Lung (tissue), 12 donors: ENCODE data around the gene KLHDC10. TPM values are rescaled to one million over a fixed set of nuclear protein-coding genes. Genes with fewer than 3 reads are reported as not detected.

Experiments
- ATAC-seq: fragments of 200-7000 bp; cut with Tn5 transposase; one replicate; pipeline ENCODE4 v1.9.1; 2020; ENCODE audit warnings: moderate number of reproducible peaks; ENCODE audit not compliant: insufficient read depth, low FRiP score
- DNase-seq, 3 donors: peaks; one replicate each; pipeline ENCODE4 v3.0.0-alpha.2; 2013 to 2017
- H3K27ac ChIP-seq, 2 donors: one replicate each; pipeline ENCODE4 v1.5.1; 2013; ENCODE audit warnings: mild to moderate bottlenecking in 2 of 2, moderate library complexity in 2 of 2, control low read depth in 1 of 2, inconsistent platforms in 1 of 2, low read depth in 1 of 2, low read length in 1 of 2
- H3K27me3 ChIP-seq, 3 donors: one replicate each; pipeline ENCODE4 v1.5.1; 2013; ENCODE audit warnings: low read length in 2 of 3; ENCODE audit not compliant: control insufficient read depth in 3 of 3, insufficient read depth in 3 of 3
- H3K36me3 ChIP-seq, 4 donors: one replicate each; pipeline ENCODE4 v1.5.1; 2013; ENCODE audit warnings: low read length in 4 of 4, mild to moderate bottlenecking in 1 of 4, moderate library complexity in 1 of 4; ENCODE audit not compliant: control insufficient read depth in 4 of 4, insufficient read depth in 4 of 4
- H3K4me1 ChIP-seq, 5 donors: one replicate each; pipeline ENCODE4 v1.5.1; 2013; ENCODE audit warnings: low read length in 5 of 5, mild to moderate bottlenecking in 2 of 5, moderate library complexity in 1 of 5; ENCODE audit not compliant: control insufficient read depth in 5 of 5, insufficient read depth in 5 of 5
- H3K4me3 ChIP-seq: one replicate; pipeline ENCODE4 v1.5.1; 2013; ENCODE audit warnings: mild to moderate bottlenecking, control low read depth, moderate library complexity
- H3K9ac ChIP-seq, 2 donors: one replicate each; pipeline ENCODE4 v1.5.1; 2013; ENCODE audit warnings: low read length in 2 of 2, control low read depth in 1 of 2; ENCODE audit not compliant: insufficient read depth in 1 of 2
- H3K9me3 ChIP-seq, 4 donors: one replicate each; pipeline ENCODE4 v1.5.1; 2013; ENCODE audit warnings: low read length in 3 of 4, mild to moderate bottlenecking in 1 of 4, moderate library complexity in 1 of 4; ENCODE audit not compliant: control insufficient read depth in 4 of 4, insufficient read depth in 3 of 4
- WGBS, 2 donors: extraction: QIAGEN DNeasy Blood & Tissue Kit; methylation state at CpG; one replicate each; pipeline ENCODE4 v1.1.7; 2013; 5-methylcytosine and 5-hydroxymethylcytosine counted together
- polyA plus RNA-seq, 2 donors: library from polyadenylated mRNA; stranded (reverse); fragments of 200-250 nt; gene quantifications; one replicate each; pipeline ENCODE4 v1.2.1, GENCODE V29; 2013
- total RNA-seq, 2 donors: library from RNA; depleted of rRNA in 1 of 2; stranded (reverse); fragments of >200 nt in 1 of 2; gene quantifications; one replicate each; pipeline ENCODE4 v1.2.1, GENCODE V29; 2014 to 2021
- TF ChIP-seq, protein P1 (sequence below): IDR thresholded peaks from 2 replicates; pipeline ENCODE4 v1.5.1; 2012; ENCODE audit warnings: mild to moderate bottlenecking; ENCODE audit errors: control extremely low read depth, extremely low read depth
- donor health status: control.
- donor health status: control.
- donor health status: Bipolar disorder and iron deficiency.
- donor health status: healthy.
- donor health status: DM: yes; HTN: yes; CAD: no.

KLHDC10 gene
- total and polyA plus RNA-seq, 4 donors = 10.4 to 56.9 (median 25.1) TPM

DNA sequence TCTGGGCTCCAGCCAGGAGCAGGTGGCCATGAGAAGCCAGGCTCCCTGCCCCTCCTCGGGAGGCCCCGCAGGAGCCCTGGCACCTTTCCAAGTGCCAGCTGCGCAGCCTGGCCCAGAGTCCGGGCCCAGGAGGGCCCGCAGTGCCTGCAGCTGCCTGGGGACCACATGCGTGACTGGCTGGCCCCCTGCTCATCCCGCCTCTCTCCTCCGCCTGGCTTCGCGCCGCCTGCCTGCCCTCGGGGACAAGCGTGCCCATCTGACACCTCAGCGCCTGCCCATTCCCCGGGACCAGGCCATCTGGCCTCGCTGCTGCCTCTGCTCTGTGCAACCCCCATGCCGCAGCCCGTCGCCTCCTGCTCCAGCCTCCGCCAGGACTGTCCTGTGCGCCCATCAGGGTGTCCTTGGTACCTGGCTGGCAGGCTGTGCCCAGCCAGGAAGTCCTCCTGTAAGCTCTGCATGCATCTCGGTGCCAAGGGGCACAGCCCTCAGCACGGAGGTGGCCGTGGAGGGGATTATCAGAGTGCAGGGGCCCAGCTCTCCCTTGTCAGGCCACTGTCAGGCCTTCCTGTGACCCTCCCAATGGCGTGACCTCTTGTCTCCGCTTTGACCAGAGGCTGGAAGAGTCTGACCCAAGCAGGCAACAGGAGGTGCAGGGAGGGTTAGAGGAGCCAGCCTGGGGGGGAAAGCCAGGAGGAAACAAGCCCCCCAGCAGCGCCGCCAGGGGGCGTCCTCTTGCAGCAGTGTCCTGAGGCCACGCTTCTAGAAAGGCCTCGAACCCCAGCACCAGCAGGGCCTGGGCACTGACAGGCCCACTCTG lies 84.4 kb downstream of the KLHDC10 start:
- no peak overlapping the region for H3K27ac ChIP-seq
- no peak overlapping the region for H3K9ac ChIP-seq
- H3K27me3 ChIP-seq = no peaks in the 10 kb centered on the region
- peaks cover 0 to 14% (median 0%) of the 10 kb centered on the region in 5 donors for H3K4me1 ChIP-seq
- ATAC-seq (no peak), DNase-seq (no peak)
- 80% methylated on average over 29 to 31 of the region's 31 CpGs for WGBS, 2 donors
- no peak overlapping the region for H3K4me3 ChIP-seq
- H3K36me3 ChIP-seq = peaks cover 0 to 5% (median 0%) of the 10 kb centered on the region in 4 donors
- peaks cover 0 to 6% (median 3%) of the 10 kb centered on the region in 4 donors for H3K9me3 ChIP-seq
- TF ChIP-seq, protein P1, sequence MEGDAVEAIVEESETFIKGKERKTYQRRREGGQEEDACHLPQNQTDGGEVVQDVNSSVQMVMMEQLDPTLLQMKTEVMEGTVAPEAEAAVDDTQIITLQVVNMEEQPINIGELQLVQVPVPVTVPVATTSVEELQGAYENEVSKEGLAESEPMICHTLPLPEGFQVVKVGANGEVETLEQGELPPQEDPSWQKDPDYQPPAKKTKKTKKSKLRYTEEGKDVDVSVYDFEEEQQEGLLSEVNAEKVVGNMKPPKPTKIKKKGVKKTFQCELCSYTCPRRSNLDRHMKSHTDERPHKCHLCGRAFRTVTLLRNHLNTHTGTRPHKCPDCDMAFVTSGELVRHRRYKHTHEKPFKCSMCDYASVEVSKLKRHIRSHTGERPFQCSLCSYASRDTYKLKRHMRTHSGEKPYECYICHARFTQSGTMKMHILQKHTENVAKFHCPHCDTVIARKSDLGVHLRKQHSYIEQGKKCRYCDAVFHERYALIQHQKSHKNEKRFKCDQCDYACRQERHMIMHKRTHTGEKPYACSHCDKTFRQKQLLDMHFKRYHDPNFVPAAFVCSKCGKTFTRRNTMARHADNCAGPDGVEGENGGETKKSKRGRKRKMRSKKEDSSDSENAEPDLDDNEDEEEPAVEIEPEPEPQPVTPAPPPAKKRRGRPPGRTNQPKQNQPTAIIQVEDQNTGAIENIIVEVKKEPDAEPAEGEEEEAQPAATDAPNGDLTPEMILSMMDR = no peak

DNA sequence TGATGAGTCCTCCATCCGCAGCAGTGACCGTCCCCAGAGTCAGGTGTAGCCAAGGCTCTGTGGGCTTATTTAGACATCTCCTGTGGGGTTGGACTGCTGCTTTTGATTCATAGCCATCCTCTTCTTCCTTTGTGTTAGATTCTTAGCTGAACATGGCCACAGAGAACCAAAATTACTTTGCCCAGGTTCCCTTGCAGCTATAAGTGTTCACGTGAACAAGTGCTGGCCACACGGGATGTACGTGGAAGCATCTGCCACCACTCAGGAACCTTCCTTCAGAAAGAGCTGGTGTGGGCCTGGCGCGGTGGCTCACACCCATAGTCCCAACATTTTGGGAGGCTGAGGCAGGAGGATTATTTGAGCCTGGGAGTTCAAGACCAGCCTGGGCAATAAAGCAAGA lies 85.8 kb downstream of the KLHDC10 start:
- Histone ChIP-seq H3K9me3 (peaks cover 0 to 8% (median 3%) of the 10 kb centered on the region in 4 donors), H3K36me3 (peaks cover 2 to 13% (median 5%) of the 10 kb centered on the region in 4 donors), H3K27me3 (no peaks in the 10 kb centered on the region), H3K4me1 (peaks cover 0 to 14% (median 0%) of the 10 kb centered on the region in 5 donors), H3K4me3 (no peak overlapping the region), H3K27ac (no peak overlapping the region), H3K9ac (no peak overlapping the region)
- 97% methylated on average over 7 of the region's 7 CpGs for WGBS, 2 donors
- TF ChIP-seq, protein P1 = no peak
- ATAC-seq (no peak), DNase-seq (no peak)

DNA sequence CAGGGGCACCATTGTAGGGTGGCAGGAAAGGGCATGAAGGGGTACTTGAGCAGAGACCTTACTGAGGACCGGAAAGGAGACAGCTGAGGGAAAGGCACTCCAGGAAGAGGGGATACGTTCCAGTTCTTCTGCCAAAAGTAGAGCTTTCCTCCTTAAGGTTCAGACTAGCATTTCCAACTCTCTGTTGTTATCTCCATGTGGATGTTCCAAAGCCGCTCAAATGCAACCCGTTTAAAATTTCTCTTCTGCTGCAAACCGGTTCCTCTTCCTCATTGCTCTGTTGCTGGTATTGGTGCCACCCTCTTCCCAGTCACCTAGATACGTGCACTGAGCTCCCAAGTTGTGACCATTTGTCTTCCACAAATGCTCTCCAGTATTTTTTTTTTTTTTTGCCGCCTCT lies 87.4 kb downstream of the KLHDC10 start:
- TF ChIP-seq, protein P1 = no peak
- DNase-seq (no peak), ATAC-seq (no peak)
- no peak overlapping the region for H3K27ac ChIP-seq
- no peak overlapping the region for H3K9ac ChIP-seq
- H3K27me3 ChIP-seq = no peaks in the 10 kb centered on the region
- no peak overlapping the region for H3K4me3 ChIP-seq
- peaks cover 0 to 12% (median 0%) of the 10 kb centered on the region in 5 donors for H3K4me1 ChIP-seq
- H3K36me3 ChIP-seq = peaks cover 5 to 24% (median 10%) of the 10 kb centered on the region in 4 donors
- whole genome bisulfite sequencing, 2 donors = 92 to 95% methylated on average over 7 of the region's 7 CpGs
- H3K9me3 ChIP-seq = peaks cover 0 to 7% (median 3%) of the 10 kb centered on the region in 4 donors
